ENCODE data around the gene PCCA.
"Not testable (repeated sequence)": the region's sequence is repeated elsewhere in the genome, so short reads cannot be mapped to it uniquely, and the experiment has no call there.

Gene PCCA

GRCh38 chr13:100314132-100314910, 225.4 kb downstream of the PCCA start:
- FAIRE-seq = no peak

GRCh38 chr13:100315522-100315921, 226.6 kb downstream of the PCCA start:
- no peak for FAIRE-seq

GRCh38 chr13:100318473-100318872, 229.6 kb downstream of the PCCA start:
- not testable (repeated sequence) for FAIRE-seq

- no peak for FAIRE-seq
These were observed 235.0 kb downstream of the PCCA start for GRCh38 chr13:100323937-100324336.

GRCh38 chr13:100330662-100331061, 241.8 kb downstream of the PCCA start:
- FAIRE-seq = no peak

- no peak for FAIRE-seq
These were observed 244.2 kb downstream of the PCCA start for GRCh38 chr13:100333141-100333540.

- FAIRE-seq = no peak
These were observed 245.3 kb downstream of the PCCA start for GRCh38 chr13:100334214-100334613.

- no peak for FAIRE-seq
These were observed 248.1 kb downstream of the PCCA start for GRCh38 chr13:100336795-100337516.

- no peak for FAIRE-seq
These were observed 249.4 kb downstream of the PCCA start for GRCh38 chr13:100338275-100338674.

- FAIRE-seq = no peak
These were observed 250.6 kb downstream of the PCCA start for GRCh38 chr13:100339411-100339940.

GRCh38 chr13:100340865-100341264, 252.0 kb downstream of the PCCA start:
- FAIRE-seq = no peak

GRCh38 chr13:100341327-100341726, 252.4 kb downstream of the PCCA start:
- FAIRE-seq = no peak

GRCh38 chr13:100344544-100344943, 255.7 kb downstream of the PCCA start:
- no peak for FAIRE-seq

GRCh38 chr13:100347968-100348367, 259.1 kb downstream of the PCCA start:
- no peak for FAIRE-seq

GRCh38 chr13:100349594-100349993, 260.7 kb downstream of the PCCA start:
- FAIRE-seq = no peak

GRCh38 chr13:100350601-100351000, 261.7 kb downstream of the PCCA start:
- no peak for FAIRE-seq

GRCh38 chr13:100356426-100356825, 267.5 kb downstream of the PCCA start:
- FAIRE-seq = peak; percentile 71

- FAIRE-seq = no peak
These were observed 268.0 kb downstream of the PCCA start for GRCh38 chr13:100356889-100357288.

- no peak for FAIRE-seq
These were observed 268.9 kb downstream of the PCCA start for GRCh38 chr13:100357764-100358163.

- no peak for FAIRE-seq
These were observed 272.6 kb downstream of the PCCA start for GRCh38 chr13:100361504-100361903.

GRCh38 chr13:100362371-100362770, 273.5 kb downstream of the PCCA start:
- no peak for FAIRE-seq

- no peak for FAIRE-seq
These were observed 273.9 kb downstream of the PCCA start for GRCh38 chr13:100362781-100363180.

- no peak for FAIRE-seq
These were observed 274.4 kb downstream of the PCCA start for GRCh38 chr13:100363285-100363711.

GRCh38 chr13:100363874-100364273, 275.0 kb downstream of the PCCA start:
- FAIRE-seq = no peak
